Hematopoietic multipotent progenitor cell treated with erythropoietin and hydrocortisone succinate and interleukin-3 and kit ligand, for 8 days (in vitro differentiated cells): ENCODE measurements around the gene ACADS.

Experiments
- DNase-seq: peaks from one replicate; pipeline ENCODE4 v3.0.0-alpha.2; 2015

The ACADS gene

DNA sequence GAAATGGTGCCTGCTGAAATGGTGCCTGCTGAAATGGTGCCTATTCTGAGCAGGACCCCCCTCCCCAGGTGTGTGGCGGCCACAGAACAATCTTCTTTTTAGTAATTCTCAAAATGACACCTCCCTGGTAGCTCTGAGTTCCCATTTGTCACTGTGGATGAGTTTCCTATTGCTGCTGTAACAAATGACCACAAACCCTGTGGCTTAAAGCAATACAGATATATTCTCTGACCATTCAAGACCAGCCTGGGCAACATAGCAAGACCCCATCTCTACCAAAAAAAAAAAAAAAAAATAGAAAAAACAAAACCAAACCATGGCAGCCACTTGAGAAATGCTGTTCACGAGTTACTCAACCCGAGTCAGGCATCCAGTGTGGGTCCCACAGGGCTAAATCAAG, 7.9 kb downstream of the ACADS start:
- no peak for DNase-seq

GRCh38 chr12:120734210-120734609, 8.6 kb downstream of the ACADS start:
- DNase-seq, result no peak

- DNase-seq, result no peak
These were observed 9.6 kb downstream of the ACADS start for GRCh38 chr12:120735181-120735580.

GRCh38 chr12:120736404-120737331, 11.0 kb downstream of the ACADS start:
- DNase-seq, result no peak

DNA sequence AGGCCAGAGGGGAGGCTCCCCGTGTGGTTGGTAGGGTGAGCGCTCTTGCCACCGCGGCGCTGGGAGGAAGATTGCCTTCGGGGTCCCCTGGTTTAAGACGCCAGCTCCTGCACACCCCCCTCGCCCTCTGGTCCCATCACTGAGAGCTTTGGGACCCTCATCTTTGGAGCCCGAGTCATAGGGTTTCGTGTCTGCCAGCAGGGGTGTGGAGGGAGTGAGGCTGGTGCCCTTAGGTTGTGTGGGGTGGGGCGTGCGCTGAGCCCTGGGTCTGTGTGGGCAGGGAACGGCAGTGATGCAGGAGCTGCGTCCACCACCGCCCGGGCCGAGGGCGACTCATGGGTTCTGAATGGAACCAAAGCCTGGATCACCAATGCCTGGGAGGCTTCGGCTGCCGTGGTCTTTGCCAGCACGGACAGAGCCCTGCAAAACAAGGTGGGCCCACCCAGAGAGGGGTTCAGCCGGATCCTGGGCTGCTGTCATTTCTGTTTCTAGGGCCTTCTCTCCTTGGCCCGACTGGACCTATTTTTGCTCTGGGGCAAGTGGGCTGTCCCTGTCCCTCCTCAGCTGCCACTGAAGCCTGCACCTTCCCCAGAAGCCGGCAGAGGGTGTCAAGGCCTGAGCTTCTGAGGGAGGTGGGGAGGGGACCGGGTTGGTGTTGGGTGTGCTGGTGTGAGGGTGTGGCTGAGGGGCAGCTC, 12.1 kb downstream of the ACADS start:
- no peak for DNase-seq

DNA sequence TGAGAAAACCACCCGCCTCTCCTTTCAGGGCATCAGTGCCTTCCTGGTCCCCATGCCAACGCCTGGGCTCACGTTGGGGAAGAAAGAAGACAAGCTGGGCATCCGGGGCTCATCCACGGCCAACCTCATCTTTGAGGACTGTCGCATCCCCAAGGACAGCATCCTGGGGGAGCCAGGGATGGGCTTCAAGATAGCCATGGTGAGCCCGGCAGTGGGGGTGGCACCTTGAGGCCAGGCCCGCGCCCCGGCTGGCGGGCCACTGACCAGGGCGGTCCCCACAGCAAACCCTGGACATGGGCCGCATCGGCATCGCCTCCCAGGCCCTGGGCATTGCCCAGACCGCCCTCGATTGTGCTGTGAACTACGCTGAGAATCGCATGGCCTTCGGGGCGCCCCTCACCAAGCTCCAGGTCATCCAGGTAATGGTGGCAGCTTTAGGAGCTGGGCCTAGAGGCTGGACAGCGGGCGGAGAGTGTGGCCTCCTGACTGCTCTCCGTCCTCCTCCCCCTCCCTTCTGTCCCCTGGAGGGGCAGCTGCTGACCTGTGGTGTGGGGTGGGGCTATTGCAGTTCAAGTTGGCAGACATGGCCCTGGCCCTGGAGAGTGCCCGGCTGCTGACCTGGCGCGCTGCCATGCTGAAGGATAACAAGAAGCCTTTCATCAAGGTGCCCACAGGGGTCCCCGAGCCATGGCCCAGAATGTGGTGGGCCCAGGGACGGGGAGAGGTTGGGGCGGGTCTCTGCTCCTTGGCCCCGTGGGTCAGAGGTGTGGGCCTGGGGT, 12.8 kb downstream of the ACADS start:
- DNase-seq, result no peak

DNA sequence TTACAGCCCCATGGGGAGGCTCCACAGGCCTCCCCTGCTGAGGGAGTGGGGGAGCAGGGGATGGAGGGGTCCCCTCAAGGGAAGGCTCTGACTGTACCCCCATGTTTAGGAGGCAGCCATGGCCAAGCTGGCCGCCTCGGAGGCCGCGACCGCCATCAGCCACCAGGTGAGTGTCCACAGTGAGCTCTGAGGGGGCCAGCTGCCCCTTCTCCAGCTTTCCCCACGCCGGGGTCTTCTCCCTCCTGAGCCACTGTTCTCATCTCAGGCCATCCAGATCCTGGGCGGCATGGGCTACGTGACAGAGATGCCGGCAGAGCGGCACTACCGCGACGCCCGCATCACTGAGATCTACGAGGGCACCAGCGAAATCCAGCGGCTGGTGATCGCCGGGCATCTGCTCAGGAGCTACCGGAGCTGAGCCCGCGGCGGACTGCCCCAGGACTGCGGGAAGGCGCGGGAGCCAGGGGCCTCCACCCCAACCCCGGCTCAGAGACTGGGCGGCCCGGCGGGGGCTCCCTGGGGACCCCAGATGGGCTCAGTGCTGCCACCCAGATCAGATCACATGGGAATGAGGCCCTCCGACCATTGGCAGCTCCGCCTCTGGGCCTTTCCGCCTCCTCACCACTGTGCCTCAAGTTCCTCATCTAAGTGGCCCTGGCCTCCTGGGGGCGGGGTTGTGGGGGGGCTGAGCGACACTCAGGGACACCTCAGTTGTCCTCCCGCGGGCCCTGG, 13.6 kb downstream of the ACADS start:
- DNase-seq, result no peak

DNA sequence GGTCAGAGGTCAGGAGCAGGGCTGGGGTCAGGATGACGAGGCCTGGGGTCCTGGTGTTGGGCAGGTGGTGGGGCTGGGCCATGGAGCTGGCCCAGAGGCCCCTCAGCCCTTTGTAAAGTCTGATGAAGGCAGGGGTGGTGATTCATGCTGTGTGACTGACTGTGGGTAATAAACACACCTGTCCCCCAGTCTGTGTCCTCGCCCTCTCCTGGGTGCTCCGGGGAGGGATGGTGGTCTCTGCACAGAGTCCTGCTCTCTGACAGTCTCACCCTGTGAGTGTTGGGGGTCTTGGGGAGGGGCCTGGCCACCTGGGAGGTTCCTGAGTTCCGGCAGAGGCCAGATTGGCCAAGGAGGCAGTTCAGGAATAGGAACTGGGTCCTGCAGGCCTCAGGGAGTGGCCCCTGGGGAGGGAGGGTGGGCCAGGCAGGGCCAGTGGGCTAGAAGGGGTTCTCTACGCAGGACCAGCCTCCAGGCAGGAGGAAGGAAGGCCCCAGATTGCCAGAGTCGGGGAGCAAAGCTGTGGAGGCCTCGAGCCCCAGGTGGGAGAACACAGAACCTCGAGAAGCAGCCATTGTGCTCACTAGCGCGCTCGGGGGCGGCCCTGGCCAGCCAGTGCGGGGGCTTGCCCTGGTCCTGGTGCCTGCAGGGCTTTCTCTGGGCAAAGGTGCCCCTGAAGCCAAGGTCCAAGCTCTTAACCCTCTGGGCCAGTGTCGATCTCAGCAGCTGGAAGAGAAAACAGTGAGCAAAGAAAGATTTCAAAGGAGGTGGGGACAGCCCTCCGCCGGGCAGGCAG, 14.4 kb downstream of the ACADS start:
- DNase-seq, result no peak

DNA sequence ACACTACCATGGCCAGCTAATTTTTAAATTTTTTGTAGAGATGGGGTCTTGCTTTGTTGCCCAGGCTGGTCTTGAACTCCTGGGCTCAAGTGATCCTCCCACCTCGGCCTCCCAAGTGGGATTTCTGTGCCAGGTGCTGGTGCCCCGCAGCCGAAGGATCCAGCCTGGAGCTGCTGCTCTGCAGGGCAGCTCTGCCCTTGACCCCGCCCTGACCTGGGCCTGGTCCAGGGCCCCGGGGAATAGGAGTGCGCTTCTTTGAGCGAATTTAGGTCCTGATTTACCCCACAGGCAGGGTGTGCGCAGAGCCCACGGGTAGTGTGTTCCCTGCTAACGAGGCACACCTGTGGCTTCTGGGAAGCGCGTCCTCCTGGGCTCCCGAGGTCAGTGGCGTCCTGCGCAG, 15.2 kb downstream of the ACADS start:
- no peak for DNase-seq

- no peak for DNase-seq
These were observed 16.1 kb downstream of the ACADS start for GRCh38 chr12:120741476-120742421.

DNA sequence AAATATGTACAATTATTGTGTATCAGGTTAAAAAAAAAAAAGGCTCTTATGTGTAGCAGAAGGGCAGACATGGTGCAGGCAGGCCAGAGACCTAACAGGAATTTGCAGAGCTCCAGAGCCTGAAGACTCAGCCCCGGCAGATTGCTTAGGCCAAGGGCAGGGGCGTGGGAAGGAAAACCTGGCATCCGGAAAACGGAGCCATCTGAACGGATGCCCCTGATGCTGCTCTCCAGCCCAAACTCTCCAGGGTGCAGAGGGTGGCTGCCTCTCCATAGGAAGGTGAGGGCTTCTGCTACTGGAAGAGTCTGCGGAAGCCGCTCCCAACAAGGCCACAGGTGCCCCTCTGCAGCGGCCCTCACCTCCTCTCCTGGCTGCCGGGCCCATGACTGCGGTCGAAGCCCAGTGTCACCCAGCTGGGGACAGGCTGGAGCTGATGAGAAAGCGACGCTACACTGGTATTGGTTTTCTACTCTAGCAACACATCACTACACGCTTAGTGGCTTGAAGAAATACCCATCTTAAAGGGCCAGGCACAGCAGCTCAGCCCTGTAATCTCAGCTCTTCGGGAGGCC, 19.4 kb downstream of the ACADS start:
- DNase-seq, result no peak

GRCh38 chr12:120748242-120748641, 22.6 kb downstream of the ACADS start:
- no peak for DNase-seq

- no peak for DNase-seq
These were observed 23.6 kb downstream of the ACADS start for GRCh38 chr12:120749256-120749655.

- DNase-seq, result no peak
These were observed 25.2 kb downstream of the ACADS start for GRCh38 chr12:120750806-120751205.

DNA sequence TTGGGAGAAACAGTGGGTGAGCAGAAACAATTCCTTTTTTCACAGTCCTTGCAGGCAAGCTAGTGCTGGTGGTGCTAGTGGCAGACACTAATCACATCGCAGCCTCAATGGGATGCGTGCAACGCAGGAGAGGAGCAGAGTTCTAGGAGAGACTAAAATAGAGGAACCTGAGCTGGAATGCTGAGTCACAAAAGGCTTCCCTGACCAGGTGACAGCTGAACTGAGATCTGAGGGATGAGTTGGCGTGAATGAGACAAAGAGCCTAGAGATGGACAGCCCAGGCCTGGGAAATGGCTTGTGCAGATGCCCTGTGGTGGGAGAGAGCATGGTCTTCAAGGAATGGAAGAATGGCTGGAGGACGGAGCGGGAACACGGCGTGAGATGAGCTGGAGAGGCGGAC, 25.8 kb downstream of the ACADS start:
- no peak for DNase-seq

GRCh38 chr12:120754792-120755191, 29.2 kb downstream of the ACADS start:
- DNase-seq, result no peak

- no peak for DNase-seq
These were observed 29.6 kb downstream of the ACADS start for GRCh38 chr12:120755269-120755668.

- no peak for DNase-seq
These were observed 31.7 kb downstream of the ACADS start for GRCh38 chr12:120757226-120757742.

DNA sequence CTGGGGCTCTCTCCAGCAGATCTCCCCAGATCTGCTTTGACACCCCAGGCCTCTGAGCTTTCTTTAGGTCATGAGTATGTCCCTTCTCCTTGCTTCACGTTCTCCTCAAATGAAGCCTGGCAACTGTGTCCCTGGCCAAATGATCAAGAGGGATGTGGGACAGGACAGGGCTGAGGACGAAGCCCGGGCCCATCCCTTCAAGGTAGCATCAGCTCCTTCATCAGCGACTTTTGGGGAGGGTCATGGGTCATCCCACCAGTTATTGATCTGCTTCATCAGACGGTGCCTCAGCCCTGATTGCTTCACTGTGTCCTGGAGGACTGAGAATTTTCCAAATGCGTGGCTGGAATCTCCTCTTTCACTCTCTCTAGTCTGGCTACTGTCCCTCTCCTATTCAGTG, 32.3 kb downstream of the ACADS start:
- no peak for DNase-seq
